NT2/D1 (cell line): ENCODE measurements around the gene C6orf120.

Experiments used
- DNase-seq: peaks from one replicate; pipeline ENCODE4 v3.0.0-alpha.2; 2011; ENCODE audit warnings: low read depth, low spot score
- H3K27me3 ChIP-seq: 2 replicates; pipeline ENCODE4 v1.6.0; 2011; ENCODE audit warnings: mild to moderate bottlenecking; ENCODE audit not compliant: insufficient read length, insufficient read depth
- H3K36me3 ChIP-seq: 2 replicates; pipeline ENCODE4 v1.6.1; 2011; ENCODE audit warnings: mild to moderate bottlenecking, low read length, mixed read lengths; ENCODE audit not compliant: insufficient read depth, insufficient read length
- H3K4me1 ChIP-seq: 2 replicates; pipeline ENCODE4 v1.5.1; 2011; ENCODE audit not compliant: insufficient read depth, insufficient read length
- H3K4me3 ChIP-seq: 2 replicates; pipeline ENCODE4 v1.5.1; 2011; ENCODE audit warnings: low read depth; ENCODE audit not compliant: insufficient read length
- H3K9ac ChIP-seq: 2 replicates; pipeline ENCODE4 v1.6.0; 2011; ENCODE audit warnings: low read depth; ENCODE audit not compliant: insufficient read length
- H3K9me3 ChIP-seq: 2 replicates; pipeline ENCODE4 v1.5.1; 2011; ENCODE audit warnings: mild to moderate bottlenecking, low read length; ENCODE audit not compliant: insufficient read depth
- SUZ12 ChIP-seq: IDR thresholded peaks from 2 replicates; pipeline ENCODE4 v1.6.1; 2011; ENCODE audit not compliant: insufficient read length, insufficient read depth; ENCODE audit errors: extremely low read depth
- YY1 ChIP-seq: IDR thresholded peaks from 2 replicates; pipeline ENCODE4 v1.6.1; 2011; ENCODE audit not compliant: insufficient read length, insufficient read depth
- ZNF274 ChIP-seq: IDR thresholded peaks from 2 replicates; pipeline ENCODE4 v1.6.1; 2011; ENCODE audit warnings: mild to moderate bottlenecking, low read depth, low read length

The C6orf120 gene

GRCh38 chr6:169701311-169701953 lies 494 bp upstream of the C6orf120 start:
- Histone ChIP-seq H3K4me1 (no peaks in the 10 kb centered on the region), H3K9me3 (peaks cover 2% of the 10 kb centered on the region; the same call in 1 of the 2 replicates), H3K27me3 (no peaks in the 10 kb centered on the region), H3K9ac (peak overlapping the region; percentile 97), H3K4me3 (peak overlapping the region; percentile 94), H3K36me3 (peaks cover 41% of the 10 kb centered on the region)
- TF ChIP-seq SUZ12 = no peak
- no peak for TF ChIP-seq YY1
- no peak for TF ChIP-seq ZNF274
- DNase-seq = no peak

- Histone ChIP-seq H3K4me3 (peak overlapping the region; percentile 94), H3K27me3 (no peaks in the 10 kb centered on the region), H3K9me3 (no peaks in the 10 kb centered on the region), H3K36me3 (peaks cover 35% of the 10 kb centered on the region), H3K9ac (peak overlapping the region; percentile 97), H3K4me1 (no peaks in the 10 kb centered on the region)
- no peak for TF ChIP-seq SUZ12
- TF ChIP-seq ZNF274 = no peak
- no peak for TF ChIP-seq YY1
- no peak for DNase-seq
Observed at GRCh38 chr6:169702840-169703246, 917 bp downstream of the C6orf120 start.

DNA sequence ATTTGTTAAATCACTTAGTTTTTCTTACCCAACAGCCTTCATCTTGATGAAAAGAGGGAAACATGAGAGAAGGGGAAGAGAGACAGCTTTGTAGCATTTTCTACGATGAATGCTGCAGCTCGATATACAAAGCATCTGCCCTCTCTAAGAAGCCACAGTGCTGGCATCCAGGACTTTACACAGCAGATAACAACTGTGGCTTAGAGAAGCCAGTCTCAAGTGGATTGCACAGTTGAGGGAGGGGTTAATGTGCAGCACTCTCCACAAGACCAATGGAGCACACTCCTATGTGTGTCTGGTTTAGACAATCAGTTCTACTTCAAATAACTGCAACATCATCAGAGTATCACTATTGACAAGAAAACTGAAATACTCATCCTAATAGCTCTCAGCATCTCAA lies 5.8 kb downstream of the C6orf120 start:
- Histone ChIP-seq H3K9me3 (no peaks in the 10 kb centered on the region), H3K4me3 (no peak overlapping the region), H3K36me3 (peaks cover 46% of the 10 kb centered on the region), H3K4me1 (no peaks in the 10 kb centered on the region), H3K9ac (no peak overlapping the region), H3K27me3 (no peaks in the 10 kb centered on the region)
- TF ChIP-seq YY1 (no peak), SUZ12 (no peak), ZNF274 (no peak)
- DNase-seq = no peak

DNA sequence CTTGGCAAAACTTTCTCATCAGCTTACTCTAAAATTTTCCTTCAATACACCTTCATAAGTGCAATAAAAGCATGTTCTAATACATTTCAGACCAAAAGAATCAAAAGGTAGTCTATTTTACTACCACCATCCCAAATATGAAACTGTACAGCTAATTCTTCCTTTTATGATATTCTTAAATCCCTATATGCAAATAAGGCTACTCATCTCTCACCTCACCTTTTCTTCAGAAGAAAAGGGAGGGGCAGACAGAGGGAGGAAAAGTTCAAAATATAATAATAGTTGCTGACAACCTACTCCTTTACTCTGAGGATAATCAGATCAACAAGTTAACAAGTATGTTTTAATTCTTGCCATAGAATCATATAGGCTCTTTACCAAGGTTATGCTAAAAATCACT lies 7.4 kb downstream of the C6orf120 start:
- H3K36me3 ChIP-seq = peaks cover 47% of the 10 kb centered on the region
- DNase-seq = no peak
- no peaks in the 10 kb centered on the region for H3K4me1 ChIP-seq
- H3K9me3 ChIP-seq = no peaks in the 10 kb centered on the region
- no peaks in the 10 kb centered on the region for H3K27me3 ChIP-seq
- no peak overlapping the region for H3K4me3 ChIP-seq
- H3K9ac ChIP-seq = no peak overlapping the region
- TF ChIP-seq YY1 (no peak), SUZ12 (no peak), ZNF274 (no peak)

DNA sequence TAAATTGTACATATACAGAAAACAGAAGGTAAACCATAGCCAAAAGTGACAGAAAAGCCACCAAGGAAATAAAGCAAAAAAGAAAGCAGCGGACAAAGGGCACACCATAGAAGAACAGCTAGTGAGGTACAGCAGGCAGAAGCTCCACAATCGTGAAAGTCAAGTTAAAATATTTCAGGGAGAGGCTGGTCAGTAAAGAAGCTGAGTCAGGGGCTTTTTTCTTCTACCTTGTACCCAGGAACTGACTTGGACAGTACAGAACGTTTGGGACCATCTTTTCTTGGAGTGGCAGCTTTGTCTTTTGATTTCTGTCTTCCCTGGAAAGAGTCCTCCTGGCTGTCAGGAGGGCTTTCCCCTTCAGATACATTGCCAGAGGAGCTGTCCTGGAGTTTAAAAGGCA lies 8.1 kb downstream of the C6orf120 start:
- H3K27me3 ChIP-seq = no peaks in the 10 kb centered on the region
- H3K4me1 ChIP-seq = no peaks in the 10 kb centered on the region
- H3K9ac ChIP-seq = no peak overlapping the region
- no peak overlapping the region for H3K4me3 ChIP-seq
- TF ChIP-seq ZNF274 (no peak), YY1 (no peak), SUZ12 (no peak)
- H3K36me3 ChIP-seq = peaks cover 51% of the 10 kb centered on the region
- no peak for DNase-seq
- no peaks in the 10 kb centered on the region for H3K9me3 ChIP-seq

DNA sequence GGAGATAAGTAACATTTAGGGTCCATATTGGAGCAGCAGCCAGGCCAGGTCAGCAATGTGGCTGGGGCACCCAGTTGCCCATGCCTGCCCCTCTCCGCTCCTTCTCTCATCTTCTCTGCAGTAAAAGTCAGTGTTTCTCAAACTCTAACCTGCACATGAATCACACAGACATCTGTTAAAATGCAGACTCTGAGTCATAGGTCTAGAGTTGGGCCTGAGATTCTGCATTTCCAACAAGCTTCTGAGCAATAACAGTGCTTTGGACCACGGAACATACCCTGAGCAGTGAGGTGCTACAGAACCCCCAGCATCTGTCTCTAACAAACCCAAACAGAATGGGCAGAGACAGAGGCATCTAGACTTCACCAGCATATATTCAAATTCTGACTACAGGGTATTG lies 12.3 kb downstream of the C6orf120 start:
- Histone ChIP-seq H3K4me3 (no peak overlapping the region), H3K36me3 (peaks cover 62% of the 10 kb centered on the region), H3K27me3 (no peaks in the 10 kb centered on the region), H3K9ac (no peak overlapping the region), H3K4me1 (no peaks in the 10 kb centered on the region), H3K9me3 (no peaks in the 10 kb centered on the region)
- DNase-seq = no peak
- TF ChIP-seq YY1 (no peak), SUZ12 (no peak)

DNA sequence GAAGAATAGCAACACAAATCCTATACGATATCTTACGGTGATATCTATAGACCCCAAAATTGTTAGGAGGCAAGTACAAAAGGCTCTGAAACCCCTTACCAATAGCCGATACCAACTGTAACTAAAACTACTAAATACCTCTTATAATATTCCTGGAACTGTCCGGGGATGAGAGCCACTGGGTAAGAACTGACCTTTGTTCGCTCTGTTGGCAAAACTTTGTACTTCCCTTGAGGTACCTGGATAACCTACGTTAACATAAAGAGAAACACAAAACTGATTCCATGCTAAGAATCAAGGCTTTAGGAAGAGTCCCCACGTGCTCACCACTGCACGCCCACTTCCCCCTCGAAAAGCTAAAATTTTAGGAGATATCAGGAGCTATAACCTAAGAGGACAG lies 12.7 kb downstream of the C6orf120 start:
- TF ChIP-seq ZNF274 (no peak), SUZ12 (no peak), YY1 (no peak)
- Histone ChIP-seq H3K4me3 (no peak overlapping the region), H3K9ac (no peak overlapping the region), H3K36me3 (peaks cover 61% of the 10 kb centered on the region), H3K9me3 (no peaks in the 10 kb centered on the region), H3K27me3 (no peaks in the 10 kb centered on the region), H3K4me1 (no peaks in the 10 kb centered on the region)
- DNase-seq = no peak

- peaks cover 33% of the 10 kb centered on the region for H3K36me3 ChIP-seq
- no peak for DNase-seq
- H3K9ac ChIP-seq = no peak overlapping the region
- no peaks in the 10 kb centered on the region for H3K9me3 ChIP-seq
- H3K4me3 ChIP-seq = no peak overlapping the region
- H3K27me3 ChIP-seq = peaks cover 10% of the 10 kb centered on the region
- H3K4me1 ChIP-seq = no peaks in the 10 kb centered on the region
- TF ChIP-seq ZNF274 (no peak), YY1 (no peak), SUZ12 (no peak)
Observed at GRCh38 chr6:169719117-169719516, 17.2 kb downstream of the C6orf120 start.
